ENCODE measurements around the gene STK32C.

Gene STK32C

DNA sequence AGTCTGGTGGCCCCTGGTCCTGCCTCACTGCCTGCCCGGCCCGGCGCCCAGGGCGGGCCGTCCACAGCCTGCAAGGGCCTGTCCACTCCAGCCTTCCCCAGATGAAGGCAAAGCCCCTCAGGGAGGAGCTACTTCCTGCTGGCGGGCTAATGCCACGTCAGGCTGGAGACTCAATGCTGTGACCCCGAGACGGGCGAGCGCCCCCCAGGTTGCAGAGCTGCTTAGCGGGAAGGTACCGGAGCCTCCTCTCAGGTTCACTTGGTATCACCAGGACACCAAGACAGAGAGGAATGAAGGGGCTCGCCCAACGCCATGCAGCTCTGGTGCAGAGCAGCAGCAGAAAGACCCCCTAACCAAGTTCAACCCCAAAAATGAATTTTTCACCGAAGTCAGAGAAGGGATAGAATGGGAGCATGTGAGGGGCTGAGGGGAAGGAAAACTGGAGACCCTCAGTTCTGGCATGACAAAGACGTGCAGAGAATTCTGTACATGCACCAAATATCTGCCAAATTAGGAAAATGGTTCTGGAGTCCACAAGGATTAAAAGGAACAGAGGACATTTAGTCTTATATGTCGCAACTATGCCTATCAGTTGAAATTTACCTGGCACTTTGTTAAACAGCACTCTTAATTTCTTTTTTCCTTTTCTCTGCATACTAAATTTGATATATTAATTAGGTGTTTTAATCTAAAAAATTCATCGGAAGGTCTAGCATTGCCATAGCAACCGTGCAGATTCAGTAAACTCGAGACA is 2.8 kb downstream of the STK32C start:
- Histone ChIP-seq H3K4me3 (replicated peaks; ENCODE audit: low read depth, low read length) (no peak overlapping the region), H3K27me3 (replicated peaks; ENCODE audit: control insufficient read depth, insufficient read depth, low read length) (peaks cover 1% of the 10 kb centered on the region; the same call in 1 of the 2 replicates), H3K36me3 (ENCODE audit: control insufficient read depth, insufficient read depth, low read length) (no peaks in the 10 kb centered on the region)
- TF ChIP-seq, protein P1, sequence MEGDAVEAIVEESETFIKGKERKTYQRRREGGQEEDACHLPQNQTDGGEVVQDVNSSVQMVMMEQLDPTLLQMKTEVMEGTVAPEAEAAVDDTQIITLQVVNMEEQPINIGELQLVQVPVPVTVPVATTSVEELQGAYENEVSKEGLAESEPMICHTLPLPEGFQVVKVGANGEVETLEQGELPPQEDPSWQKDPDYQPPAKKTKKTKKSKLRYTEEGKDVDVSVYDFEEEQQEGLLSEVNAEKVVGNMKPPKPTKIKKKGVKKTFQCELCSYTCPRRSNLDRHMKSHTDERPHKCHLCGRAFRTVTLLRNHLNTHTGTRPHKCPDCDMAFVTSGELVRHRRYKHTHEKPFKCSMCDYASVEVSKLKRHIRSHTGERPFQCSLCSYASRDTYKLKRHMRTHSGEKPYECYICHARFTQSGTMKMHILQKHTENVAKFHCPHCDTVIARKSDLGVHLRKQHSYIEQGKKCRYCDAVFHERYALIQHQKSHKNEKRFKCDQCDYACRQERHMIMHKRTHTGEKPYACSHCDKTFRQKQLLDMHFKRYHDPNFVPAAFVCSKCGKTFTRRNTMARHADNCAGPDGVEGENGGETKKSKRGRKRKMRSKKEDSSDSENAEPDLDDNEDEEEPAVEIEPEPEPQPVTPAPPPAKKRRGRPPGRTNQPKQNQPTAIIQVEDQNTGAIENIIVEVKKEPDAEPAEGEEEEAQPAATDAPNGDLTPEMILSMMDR (IDR thresholded peaks at IDR 0.05; ENCODE audit: insufficient read depth, low read length, poor library complexity, severe bottlenecking), result no peak
- no peak for DNase-seq (ENCODE audit: extremely low read depth, insufficient read length)

DNA sequence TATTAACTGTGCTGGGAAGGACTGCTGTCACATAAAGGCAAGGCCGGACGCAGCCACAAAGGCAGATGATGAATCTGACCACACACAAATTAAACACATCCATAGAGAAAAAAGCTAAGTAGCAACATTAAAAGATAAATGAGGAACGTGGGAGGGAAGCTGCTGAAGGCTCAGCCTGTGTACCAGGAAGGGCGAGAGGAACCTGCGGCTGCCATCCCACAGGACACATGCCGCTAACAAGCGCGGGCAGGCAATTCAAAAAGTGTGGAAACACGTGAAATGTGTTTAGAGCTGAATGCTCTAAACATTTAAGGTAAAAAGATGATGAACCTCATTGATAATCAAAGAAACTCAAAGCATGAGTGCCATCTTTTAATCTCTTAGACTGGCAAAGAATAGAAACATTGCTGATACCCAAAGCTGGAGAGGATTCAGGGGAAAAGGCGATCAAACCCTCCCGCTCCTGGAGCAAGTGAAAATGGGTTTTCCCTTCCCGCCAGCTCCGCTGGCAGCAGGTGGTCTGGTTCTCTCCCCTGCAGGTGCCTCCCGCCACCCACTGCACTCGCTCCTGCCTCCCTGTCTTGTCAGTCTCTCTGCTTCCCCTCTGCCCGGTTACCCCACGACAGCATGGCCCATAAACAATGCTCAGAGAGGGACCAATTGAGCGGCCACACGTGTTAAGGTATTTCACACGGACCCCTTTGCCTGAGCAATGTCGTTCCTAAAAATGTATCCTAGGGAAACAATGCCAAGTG is 4.2 kb downstream of the STK32C start:
- H3K36me3 ChIP-seq (ENCODE audit: control insufficient read depth, insufficient read depth, low read length), result no peaks in the 10 kb centered on the region
- DNase-seq (ENCODE audit: extremely low read depth, insufficient read length), result no peak
- H3K27me3 ChIP-seq (replicated peaks; ENCODE audit: control insufficient read depth, insufficient read depth, low read length), result peaks cover 1% of the 10 kb centered on the region; the same call in 1 of the 2 replicates
- TF ChIP-seq, protein P1 (IDR thresholded peaks at IDR 0.05; ENCODE audit: insufficient read depth, low read length, poor library complexity, severe bottlenecking), result no peak
- H3K4me3 ChIP-seq (replicated peaks; ENCODE audit: low read depth, low read length), result no peak overlapping the region

DNA sequence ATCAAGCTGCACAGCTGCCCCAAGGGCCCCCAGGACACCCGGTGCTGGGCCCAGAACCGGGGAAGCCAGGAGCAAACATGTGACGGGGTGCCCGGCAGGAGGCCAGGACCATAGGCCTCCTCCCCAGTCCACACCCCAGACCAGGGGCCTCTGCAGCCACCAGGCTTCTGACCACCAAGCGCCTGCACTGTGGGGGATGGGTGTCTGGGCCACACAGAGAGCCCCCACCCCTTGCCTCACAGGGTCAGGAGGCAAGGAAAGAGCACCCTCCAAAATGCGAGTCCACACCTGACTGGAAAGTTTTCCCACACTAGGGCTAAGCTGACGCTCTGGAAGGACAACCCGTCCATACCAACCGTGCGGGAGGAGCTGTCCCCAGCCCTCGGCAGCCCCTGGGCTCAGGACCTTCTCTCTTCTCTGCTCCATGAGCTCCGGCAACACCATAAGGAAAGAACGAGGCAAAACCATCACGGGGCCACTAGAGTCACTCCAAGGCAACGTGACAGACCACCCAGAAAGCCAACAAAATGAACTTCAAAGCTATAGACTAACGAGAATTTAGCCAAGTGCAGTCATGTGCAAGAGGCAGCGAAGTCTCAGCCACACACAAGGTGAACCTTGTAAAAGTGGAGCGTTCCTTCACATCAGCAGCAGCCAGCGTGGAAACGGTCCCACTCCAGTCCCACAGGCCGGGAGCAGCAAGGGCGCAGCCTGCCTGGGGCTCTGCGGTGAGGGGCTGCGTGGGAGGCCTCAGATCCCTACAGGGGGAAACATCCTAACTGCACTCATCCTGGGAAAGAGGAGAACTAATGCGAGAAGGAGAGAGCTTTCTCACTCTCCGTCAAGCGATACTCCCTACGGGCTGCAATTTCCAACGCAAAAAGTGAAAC is 5.1 kb downstream of the STK32C start:
- Histone ChIP-seq H3K4me3 (replicated peaks; ENCODE audit: low read depth, low read length) (no peak overlapping the region), H3K36me3 (ENCODE audit: control insufficient read depth, insufficient read depth, low read length) (no peaks in the 10 kb centered on the region), H3K27me3 (replicated peaks; ENCODE audit: control insufficient read depth, insufficient read depth, low read length) (peaks cover 1% of the 10 kb centered on the region; the same call in 1 of the 2 replicates)
- TF ChIP-seq, protein P1 (IDR thresholded peaks at IDR 0.05; ENCODE audit: insufficient read depth, low read length, poor library complexity, severe bottlenecking), result no peak
- DNase-seq (ENCODE audit: extremely low read depth, insufficient read length), result no peak

DNA sequence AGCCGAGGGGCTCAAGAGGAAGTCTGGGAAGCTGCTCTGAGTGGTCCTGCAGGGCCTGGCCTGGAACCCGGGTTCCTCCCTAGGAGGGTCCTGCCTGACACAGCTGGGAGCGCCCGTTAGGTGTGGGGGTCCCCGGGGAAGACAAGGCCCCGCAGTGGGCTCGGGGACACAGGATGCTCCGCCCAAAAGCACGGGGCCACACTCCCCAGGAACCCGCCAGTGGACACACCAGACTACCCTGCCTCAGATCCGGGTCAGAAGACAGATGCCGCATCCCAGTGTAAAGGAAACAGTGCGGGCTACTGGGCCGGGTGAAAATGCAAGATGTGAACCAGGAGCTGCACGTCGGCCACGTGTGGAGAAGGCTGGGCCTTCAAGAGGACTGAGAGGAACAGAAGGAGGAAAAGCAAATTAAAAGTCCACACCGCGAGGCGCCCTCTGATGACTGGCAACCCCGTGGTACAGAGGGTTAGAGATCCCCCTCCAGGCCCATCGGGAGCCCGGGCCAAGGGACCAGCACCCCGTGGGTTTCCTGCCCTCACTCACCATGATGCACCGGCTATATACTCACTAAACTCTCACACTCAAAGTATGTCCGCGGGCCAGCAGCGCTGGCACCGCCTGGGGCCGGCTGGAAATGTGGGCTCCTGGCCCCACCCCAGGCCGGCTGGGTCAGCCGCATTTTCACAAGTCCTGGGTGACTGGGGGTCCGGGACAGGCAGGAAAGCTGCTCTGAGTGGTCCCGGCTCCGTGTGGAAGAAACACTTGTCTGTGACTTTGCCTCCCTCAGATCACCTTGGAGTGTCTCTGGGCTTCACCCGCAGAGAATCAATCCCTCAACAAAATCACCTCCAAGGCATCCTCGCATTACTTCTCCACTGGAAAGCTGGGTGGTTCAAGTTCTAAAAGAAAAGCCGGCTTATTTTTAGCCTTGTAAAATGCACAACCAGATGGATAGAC is 6.1 kb downstream of the STK32C start:
- TF ChIP-seq, protein P1 (IDR thresholded peaks at IDR 0.05; ENCODE audit: insufficient read depth, low read length, poor library complexity, severe bottlenecking), result no peak
- Histone ChIP-seq H3K36me3 (ENCODE audit: control insufficient read depth, insufficient read depth, low read length) (no peaks in the 10 kb centered on the region), H3K4me3 (replicated peaks; ENCODE audit: low read depth, low read length) (no peak overlapping the region), H3K27me3 (replicated peaks; ENCODE audit: control insufficient read depth, insufficient read depth, low read length) (peaks cover under 1% of the 10 kb centered on the region)
- DNase-seq (ENCODE audit: extremely low read depth, insufficient read length), result no peak

DNA sequence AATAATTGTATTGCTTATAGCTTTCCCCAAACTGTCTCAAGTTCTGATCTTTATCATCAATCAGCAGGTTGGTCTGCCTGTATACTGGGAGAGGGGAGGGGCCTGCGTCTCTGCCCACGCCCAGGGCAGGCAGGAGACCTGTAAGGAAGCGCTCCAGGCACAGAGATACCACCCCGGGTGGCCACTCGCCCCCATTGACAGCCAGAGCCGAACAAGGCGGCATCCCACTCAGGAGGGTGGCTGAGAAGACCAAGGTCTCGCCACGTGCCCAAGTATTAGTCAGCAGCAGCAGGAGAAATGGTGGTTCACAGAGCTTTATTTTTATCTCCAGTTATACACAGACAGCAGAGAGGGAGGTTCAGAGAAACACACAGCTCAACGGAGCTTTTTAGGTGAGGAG is 7.2 kb downstream of the STK32C start:
- TF ChIP-seq, protein P1 (IDR thresholded peaks at IDR 0.05; ENCODE audit: insufficient read depth, low read length, poor library complexity, severe bottlenecking), result no peak
- no peaks in the 10 kb centered on the region for H3K36me3 ChIP-seq (ENCODE audit: control insufficient read depth, insufficient read depth, low read length)
- DNase-seq (ENCODE audit: extremely low read depth, insufficient read length), result no peak
- no peaks in the 10 kb centered on the region; the same call in 1 of the 2 replicates for H3K27me3 ChIP-seq (replicated peaks; ENCODE audit: control insufficient read depth, insufficient read depth, low read length)
- no peak overlapping the region for H3K4me3 ChIP-seq (replicated peaks; ENCODE audit: low read depth, low read length)
